GM23338 (cell line): ENCODE results near the gene TSPAN4.

Experiments
- CTCF ChIP-seq, 2 experiments: fragments of 200-600 bp in 1 of 2; sonication (generic) in 1 of 2; conservative IDR thresholded peaks; 2 replicates each; pipeline versions ENCODE4 v1.5.1 to v1.6.1; 2016 to 2017; ENCODE audit warnings: antibody characterized with exemption in 2 of 2, low read depth in 2 of 2, mild to moderate bottlenecking in 2 of 2, moderate library complexity in 1 of 2
- EZH2phosphoT487 ChIP-seq: fragments of 200-600 bp; sonication (generic); IDR thresholded peaks from one replicate; pipeline ENCODE4 v1.8.1; 2018; ENCODE audit warnings: antibody characterized with exemption; ENCODE audit not compliant: unreplicated experiment
- NANOG ChIP-seq: IDR thresholded peaks from 2 replicates; pipeline ENCODE4 v1.6.1; 2016; ENCODE audit warnings: antibody characterized with exemption, borderline replicate concordance
- POLR2AphosphoS5 ChIP-seq: IDR thresholded peaks from 2 replicates; pipeline ENCODE4 v1.6.1; 2016; ENCODE audit warnings: antibody characterized with exemption, low read depth
- REST ChIP-seq: IDR thresholded peaks from one replicate; pipeline ENCODE4 v1.6.1; 2018; ENCODE audit warnings: antibody characterized with exemption; ENCODE audit not compliant: unreplicated experiment

GRCh38 chr11:866481-866880 is 23.8 kb downstream of the TSPAN4 start:
- TF ChIP-seq CTCF (conservative IDR thresholded peaks at IDR 0.05; ENCODE audit: low read depth in 2 of 2) = no peak
- no peak for TF ChIP-seq POLR2AphosphoS5
- no peak for TF ChIP-seq NANOG
- TF ChIP-seq EZH2phosphoT487 = no peak
- TF ChIP-seq REST = no peak
